Loucy (cell line): Measurements from ENCODE around the gene DYRK2.

Experiments used
- EZH2phosphoT487 ChIP-seq: fragments of 200-600 bp; IDR thresholded peaks from 2 replicates; pipeline ENCODE4 v1.6.1; 2018; ENCODE audit warnings: antibody characterized with exemption, mild to moderate bottlenecking, moderate library complexity, borderline replicate concordance
- TF ChIP-seq, protein P1 (sequence below): fragments of 200-600 bp; sonication (generic); conservative IDR thresholded peaks from 2 replicates; pipeline ENCODE4 v1.5.1; 2014; ENCODE audit warnings: mild to moderate bottlenecking, antibody characterized with exemption, low read length

DNA sequence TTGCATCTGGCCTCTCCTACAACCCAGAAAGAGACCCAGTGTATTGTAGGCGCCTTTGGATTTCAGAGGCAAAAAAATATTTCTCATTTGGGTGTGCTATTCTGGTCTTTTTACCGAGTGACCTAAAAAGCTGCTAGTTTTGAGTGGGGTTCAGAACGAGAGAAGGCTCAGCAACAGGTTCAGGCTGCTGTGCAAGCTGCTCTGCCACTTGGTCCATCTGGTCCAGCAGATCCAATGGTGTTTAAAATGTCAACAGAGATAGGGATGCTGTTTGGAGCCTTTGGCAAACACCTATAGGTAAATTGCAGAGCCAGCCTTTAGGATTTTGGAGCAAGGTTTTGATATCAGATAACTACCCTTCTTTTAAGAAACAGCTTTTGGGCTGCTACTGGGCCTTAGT is 25.3 kb upstream of the DYRK2 start:
- TF ChIP-seq, protein P1, sequence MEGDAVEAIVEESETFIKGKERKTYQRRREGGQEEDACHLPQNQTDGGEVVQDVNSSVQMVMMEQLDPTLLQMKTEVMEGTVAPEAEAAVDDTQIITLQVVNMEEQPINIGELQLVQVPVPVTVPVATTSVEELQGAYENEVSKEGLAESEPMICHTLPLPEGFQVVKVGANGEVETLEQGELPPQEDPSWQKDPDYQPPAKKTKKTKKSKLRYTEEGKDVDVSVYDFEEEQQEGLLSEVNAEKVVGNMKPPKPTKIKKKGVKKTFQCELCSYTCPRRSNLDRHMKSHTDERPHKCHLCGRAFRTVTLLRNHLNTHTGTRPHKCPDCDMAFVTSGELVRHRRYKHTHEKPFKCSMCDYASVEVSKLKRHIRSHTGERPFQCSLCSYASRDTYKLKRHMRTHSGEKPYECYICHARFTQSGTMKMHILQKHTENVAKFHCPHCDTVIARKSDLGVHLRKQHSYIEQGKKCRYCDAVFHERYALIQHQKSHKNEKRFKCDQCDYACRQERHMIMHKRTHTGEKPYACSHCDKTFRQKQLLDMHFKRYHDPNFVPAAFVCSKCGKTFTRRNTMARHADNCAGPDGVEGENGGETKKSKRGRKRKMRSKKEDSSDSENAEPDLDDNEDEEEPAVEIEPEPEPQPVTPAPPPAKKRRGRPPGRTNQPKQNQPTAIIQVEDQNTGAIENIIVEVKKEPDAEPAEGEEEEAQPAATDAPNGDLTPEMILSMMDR: no peak
- TF ChIP-seq EZH2phosphoT487: no peak
